ENCODE measurements around the gene FGFRL1. TPM values are rescaled to one million over a fixed set of nuclear protein-coding genes. Genes with fewer than 3 reads are reported as not detected.

Gene FGFRL1
- 10 to 100 TPM; 61.1 to 84.0 TPM for total RNA-seq

- DNase-seq (ENCODE audit: low spot score) (peak; percentile 59), ATAC-seq (ENCODE audit: insufficient number of reproducible peaks, low FRiP score, low read depth) (peak; percentile 58)
- Histone ChIP-seq H3K4me1 (ENCODE audit: control insufficient read depth in 1 of 2, low read depth in 2 of 2) (peaks cover 4 to 39% of the 10 kb centered on the region in 2 donors), H3K36me3 (no peaks in the 10 kb centered on the region), H3K27ac (peak within 1 kb of the TSS; percentile 79 to 92), H3K4me3 (peak within 1 kb of the TSS; percentile 94), H3K27me3 (replicated peaks; ENCODE audit: insufficient read depth) (no peaks in the 10 kb centered on the region), H3K9me3 (no peaks in the 10 kb centered on the region)
- TF ChIP-seq CTCF (IDR thresholded peaks at IDR 0.05) = no peak
Observed at GRCh38 chr4:1011022-1011665, at the start of gene FGFRL1. TSS of gene FGFRL1 (plus strand) at chr4:1011626. CDS start at chr4:1012486, 860 bp downstream.

GRCh38 chr4:962231-963208 is 48.9 kb upstream of the FGFRL1 start:
- Histone ChIP-seq H3K36me3 (peaks cover 21% of the 10 kb centered on the region), H3K4me1 (ENCODE audit: control insufficient read depth in 1 of 2, low read depth in 2 of 2) (no peaks in the 10 kb centered on the region), H3K27me3 (replicated peaks; ENCODE audit: insufficient read depth) (no peaks in the 10 kb centered on the region), H3K9me3 (no peaks in the 10 kb centered on the region), H3K27ac (no peak overlapping the region), H3K4me3 (no peak overlapping the region)
- ATAC-seq (ENCODE audit: insufficient number of reproducible peaks, low FRiP score, low read depth) = no peak
- TF ChIP-seq CTCF (IDR thresholded peaks at IDR 0.05) = no peak
- DNase-seq (ENCODE audit: low spot score) = no peak

DNA sequence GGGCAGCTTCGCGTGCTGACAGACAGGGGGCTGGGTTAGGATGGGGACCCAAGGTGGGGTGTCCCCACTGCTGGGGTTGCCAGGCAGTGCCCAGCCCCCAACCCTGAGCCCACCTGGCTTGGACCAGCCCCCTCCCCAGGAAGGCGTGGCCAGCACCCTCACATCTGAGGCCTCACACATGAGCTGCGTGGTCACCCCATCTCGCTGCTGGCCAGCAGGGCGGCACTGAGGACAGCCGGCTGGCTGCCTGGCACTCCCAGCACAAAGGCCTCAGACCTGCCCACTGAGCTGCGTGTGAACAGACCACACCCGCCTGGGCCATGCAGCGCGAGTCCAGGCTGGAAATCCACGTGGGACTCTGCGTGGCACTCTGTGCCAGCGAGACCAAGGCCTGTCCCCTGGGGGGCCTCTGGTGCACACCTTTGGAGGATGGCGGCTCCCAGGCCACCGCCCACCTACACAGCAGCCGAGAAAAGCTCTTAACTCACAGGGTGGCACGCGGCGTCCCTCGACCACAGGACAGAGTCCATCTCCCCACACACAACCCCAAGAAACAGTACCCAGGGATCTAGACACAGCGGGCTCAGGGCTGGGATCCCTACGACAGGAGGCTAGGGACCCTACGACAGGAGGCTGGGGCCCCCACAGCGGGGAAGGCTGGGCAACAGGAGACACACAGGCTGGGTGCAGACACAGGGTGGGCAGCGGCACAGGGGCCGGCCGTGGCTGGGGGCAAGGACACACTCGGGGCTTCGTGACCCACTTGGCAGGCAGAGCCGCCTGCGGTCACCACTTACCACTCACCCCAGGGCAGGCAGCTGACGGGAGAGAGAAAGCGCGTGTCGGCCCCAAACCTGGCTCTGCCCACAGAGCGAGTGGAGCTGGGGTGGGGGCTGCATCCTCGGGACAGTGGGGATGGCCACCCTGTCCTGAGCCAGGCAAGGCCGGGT is 47.9 kb upstream of the FGFRL1 start:
- ATAC-seq (ENCODE audit: insufficient number of reproducible peaks, low FRiP score, low read depth) (no peak), DNase-seq (ENCODE audit: low spot score) (no peak)
- Histone ChIP-seq H3K9me3 (no peaks in the 10 kb centered on the region), H3K27ac (no peak overlapping the region), H3K4me1 (ENCODE audit: control insufficient read depth in 1 of 2, low read depth in 2 of 2) (no peaks in the 10 kb centered on the region), H3K27me3 (replicated peaks; ENCODE audit: insufficient read depth) (no peaks in the 10 kb centered on the region), H3K36me3 (peaks cover 18% of the 10 kb centered on the region), H3K4me3 (no peak overlapping the region)
- TF ChIP-seq CTCF (IDR thresholded peaks at IDR 0.05) = no peak

DNA sequence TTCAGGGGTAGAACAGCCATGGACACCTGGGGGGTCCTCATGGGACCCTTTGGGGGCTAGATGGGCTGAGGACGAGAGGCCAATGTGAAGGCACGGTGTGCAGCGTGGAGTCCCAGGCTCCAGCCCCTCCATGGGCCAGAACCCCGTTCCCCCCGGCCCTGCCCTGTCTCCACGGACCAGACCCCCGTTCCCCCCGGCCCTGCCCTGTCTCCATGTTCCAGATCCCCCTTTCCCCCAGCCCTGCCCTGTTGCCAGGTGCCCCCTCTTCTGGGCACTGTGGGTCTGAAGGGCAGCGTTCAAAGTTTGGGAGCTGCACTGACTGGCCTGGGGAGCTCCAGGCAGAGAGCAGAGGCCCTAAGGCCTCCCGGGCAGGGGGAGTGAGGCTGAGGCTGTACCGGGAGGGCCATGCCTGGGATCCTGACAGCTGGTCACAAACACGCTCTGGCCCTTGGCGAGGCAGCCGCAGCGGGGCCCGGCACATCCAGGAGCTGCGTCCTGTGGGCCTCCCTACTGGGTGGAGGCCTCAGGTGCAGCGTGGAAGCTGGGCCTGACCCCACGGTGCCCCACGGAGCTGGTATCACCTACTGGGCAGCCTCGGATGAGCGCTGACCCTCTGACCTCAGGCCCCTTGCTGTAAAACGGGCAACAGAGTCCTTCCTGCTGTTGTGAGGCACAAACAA is 46.9 kb upstream of the FGFRL1 start:
- Histone ChIP-seq H3K27me3 (replicated peaks; ENCODE audit: insufficient read depth) (no peaks in the 10 kb centered on the region), H3K4me3 (no peak overlapping the region), H3K9me3 (no peaks in the 10 kb centered on the region), H3K27ac (no peak overlapping the region), H3K4me1 (ENCODE audit: control insufficient read depth in 1 of 2, low read depth in 2 of 2) (no peaks in the 10 kb centered on the region), H3K36me3 (peaks cover 10% of the 10 kb centered on the region)
- ATAC-seq (ENCODE audit: insufficient number of reproducible peaks, low FRiP score, low read depth) = no peak
- no peak for DNase-seq (ENCODE audit: low spot score)
- TF ChIP-seq CTCF (IDR thresholded peaks at IDR 0.05) = no peak

Measured in thoracic aorta (tissue), 2 donors.